GM23248 (cell line): ENCODE results near the gene SPTBN4.

Source experiments
- EZH2 ChIP-seq: fragments of 200-600 bp; sonication (generic); IDR thresholded peaks from 2 replicates; pipeline ENCODE4 v1.6.1; 2018; ENCODE audit warnings: antibody characterized with exemption, mild to moderate bottlenecking; ENCODE audit not compliant: insufficient read depth, poor library complexity, severe bottlenecking
- EZH2phosphoT487 ChIP-seq: fragments of 200-600 bp; sonication (generic); IDR thresholded peaks from 2 replicates; pipeline ENCODE4 v1.6.1; 2018; ENCODE audit warnings: antibody characterized with exemption, moderate library complexity, mild to moderate bottlenecking, low read depth; ENCODE audit not compliant: insufficient read depth

- no peak for TF ChIP-seq EZH2
- TF ChIP-seq EZH2phosphoT487: no peak
These were observed 148.0 kb downstream of the SPTBN4 start for GRCh38 chr19:40614622-40615411.
